Skin of body (tissue), 2 donors: ENCODE results near the gene COL18A1. TPM values are rescaled to one million over a fixed set of nuclear protein-coding genes. Genes with fewer than 3 reads are reported as not detected.
"Not testable (repeated sequence)": the region's sequence is repeated elsewhere in the genome, so short reads cannot be mapped to it uniquely, and the experiment has no call there.

Experiments used
- DNase-seq: peaks from one replicate; lab custom pipeline; 2025; lab: John Stamatoyannopoulos, UW
- total RNA-seq: library from RNA; depleted of rRNA; stranded (reverse); fragments of >200 nt; gene quantifications from one replicate; pipeline ENCODE4 v1.2.3, GENCODE V29; 2014

Gene COL18A1
- total RNA-seq, 1 donor from 2014 or later = 60.9 TPM

- DNase-seq = no peak
These were observed 37.3 kb upstream of the COL18A1 start for GRCh38 chr21:45367402-45368351.

- not testable (repeated sequence) for DNase-seq
These were observed 35.9 kb upstream of the COL18A1 start for GRCh38 chr21:45369018-45369417.

- DNase-seq = no peak
These were observed 34.4 kb upstream of the COL18A1 start for GRCh38 chr21:45370575-45370974.

- DNase-seq = no peak
These were observed 33.9 kb upstream of the COL18A1 start for GRCh38 chr21:45371081-45371480.

GRCh38 chr21:45371655-45372054 is 33.3 kb upstream of the COL18A1 start:
- no peak for DNase-seq

GRCh38 chr21:45372732-45373355 is 32.1 kb upstream of the COL18A1 start:
- DNase-seq = no peak

- no peak for DNase-seq
These were observed 30.8 kb upstream of the COL18A1 start for GRCh38 chr21:45373991-45374816.

- no peak for DNase-seq
These were observed 30.0 kb upstream of the COL18A1 start for GRCh38 chr21:45374826-45375455.

- no peak for DNase-seq
These were observed 28.3 kb upstream of the COL18A1 start for GRCh38 chr21:45376459-45377324.

GRCh38 chr21:45377325-45377709 is 27.6 kb upstream of the COL18A1 start:
- no peak for DNase-seq

GRCh38 chr21:45377866-45378257 is 27.1 kb upstream of the COL18A1 start:
- DNase-seq = no peak

- peak; percentile 74 for DNase-seq
These were observed 26.6 kb upstream of the COL18A1 start for GRCh38 chr21:45378258-45378966.

- DNase-seq = no peak
These were observed 25.6 kb upstream of the COL18A1 start for GRCh38 chr21:45379171-45379900.

- no peak for DNase-seq
These were observed 25.0 kb upstream of the COL18A1 start for GRCh38 chr21:45379901-45380330.

GRCh38 chr21:45380566-45380965 is 24.4 kb upstream of the COL18A1 start:
- no peak for DNase-seq

GRCh38 chr21:45381036-45381787 is 23.8 kb upstream of the COL18A1 start:
- DNase-seq = no peak

- no peak for DNase-seq
These were observed 22.9 kb upstream of the COL18A1 start for GRCh38 chr21:45381865-45382696.

- DNase-seq = no peak
These were observed 22.3 kb upstream of the COL18A1 start for GRCh38 chr21:45382697-45382997.
